Measurements from ENCODE around the gene UBXN1.

DNA sequence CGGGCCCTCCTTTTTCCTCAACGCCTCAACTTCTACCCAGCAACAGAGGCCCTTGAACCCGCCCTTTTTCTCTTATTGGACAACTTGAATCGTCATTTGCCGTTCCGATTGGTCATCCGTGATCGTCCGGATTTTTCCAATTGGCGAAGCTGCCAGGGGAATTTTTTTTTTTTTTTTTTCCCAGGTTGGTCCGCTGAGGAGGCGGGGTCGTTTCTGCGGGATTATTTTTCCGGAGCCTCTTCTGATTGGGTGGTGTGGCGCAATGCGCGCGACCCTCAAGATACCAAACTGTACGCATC is 48.9 kb upstream of the UBXN1 start:
- TF ChIP-seq, protein P1, sequence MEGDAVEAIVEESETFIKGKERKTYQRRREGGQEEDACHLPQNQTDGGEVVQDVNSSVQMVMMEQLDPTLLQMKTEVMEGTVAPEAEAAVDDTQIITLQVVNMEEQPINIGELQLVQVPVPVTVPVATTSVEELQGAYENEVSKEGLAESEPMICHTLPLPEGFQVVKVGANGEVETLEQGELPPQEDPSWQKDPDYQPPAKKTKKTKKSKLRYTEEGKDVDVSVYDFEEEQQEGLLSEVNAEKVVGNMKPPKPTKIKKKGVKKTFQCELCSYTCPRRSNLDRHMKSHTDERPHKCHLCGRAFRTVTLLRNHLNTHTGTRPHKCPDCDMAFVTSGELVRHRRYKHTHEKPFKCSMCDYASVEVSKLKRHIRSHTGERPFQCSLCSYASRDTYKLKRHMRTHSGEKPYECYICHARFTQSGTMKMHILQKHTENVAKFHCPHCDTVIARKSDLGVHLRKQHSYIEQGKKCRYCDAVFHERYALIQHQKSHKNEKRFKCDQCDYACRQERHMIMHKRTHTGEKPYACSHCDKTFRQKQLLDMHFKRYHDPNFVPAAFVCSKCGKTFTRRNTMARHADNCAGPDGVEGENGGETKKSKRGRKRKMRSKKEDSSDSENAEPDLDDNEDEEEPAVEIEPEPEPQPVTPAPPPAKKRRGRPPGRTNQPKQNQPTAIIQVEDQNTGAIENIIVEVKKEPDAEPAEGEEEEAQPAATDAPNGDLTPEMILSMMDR (IDR thresholded peaks at IDR 0.05) = no peak
- no peak for TF ChIP-seq POLR2AphosphoS5 (IDR thresholded peaks at IDR 0.05)

Data from breast epithelium (tissue), 3 donors.